ENCODE results near the gene NPC1L1. TPM values are rescaled to one million over a fixed set of nuclear protein-coding genes. Genes with fewer than 3 reads are reported as not detected.

NPC1L1 gene
- total RNA-seq, 4 donors from 2014 or later = 0.04 to 0.07 TPM; not detected in 2

- TF ChIP-seq CTCF (IDR thresholded peaks at IDR 0.05 in 4 of 5, conservative IDR thresholded peaks at IDR 0.05 in 1 of 5) (no peak), POLR2A (IDR thresholded peaks at IDR 0.05) (no peak)
- Histone ChIP-seq H3K36me3 (no peaks in the 10 kb centered on the region), H3K27ac (no peak overlapping the region), H3K27me3 (no peaks in the 10 kb centered on the region), H3K9me3 (no peaks in the 10 kb centered on the region), H3K4me3 (no peak overlapping the region), H3K4me1 (no peaks in the 10 kb centered on the region)
- in situ Hi-C loops (cut with MboI; ENCODE audit: low sequenced_read_pairs in 4 of 4) = no loop called here
- ATAC-seq (no peak), DNase-seq (no peak)
- intact Hi-C loops (cut with DNase I; ENCODE audit: low total_unique reads) = no loop called here
Observed at GRCh38 chr7:44517175-44517574, 24.0 kb downstream of the NPC1L1 start.

- H3K27ac ChIP-seq = no peak overlapping the region
- no peak for TF ChIP-seq CTCF (IDR thresholded peaks at IDR 0.05 in 4 of 5, conservative IDR thresholded peaks at IDR 0.05 in 1 of 5)
- TF ChIP-seq POLR2A (IDR thresholded peaks at IDR 0.05) = no peak
- H3K4me1 ChIP-seq = no peaks in the 10 kb centered on the region
- ATAC-seq (no peak), DNase-seq (no peak)
- intact Hi-C loops (cut with DNase I; ENCODE audit: low total_unique reads) (no loop called here), in situ Hi-C loops (cut with MboI; ENCODE audit: low sequenced_read_pairs in 4 of 4) (no loop called here)
- H3K4me3 ChIP-seq = no peak overlapping the region
- H3K27me3 ChIP-seq = no peaks in the 10 kb centered on the region
- H3K36me3 ChIP-seq = no peaks in the 10 kb centered on the region
- no peaks in the 10 kb centered on the region for H3K9me3 ChIP-seq
Observed at GRCh38 chr7:44515590-44516268, 25.4 kb downstream of the NPC1L1 start.

GRCh38 chr7:44512736-44513135, 28.4 kb downstream of the NPC1L1 start:
- ATAC-seq = no peak
- H3K4me1 ChIP-seq = no peaks in the 10 kb centered on the region
- H3K27ac ChIP-seq = no peak overlapping the region
- H3K4me3 ChIP-seq = no peak overlapping the region
- H3K9me3 ChIP-seq = no peaks in the 10 kb centered on the region
- TF ChIP-seq CTCF (IDR thresholded peaks at IDR 0.05 in 4 of 5, conservative IDR thresholded peaks at IDR 0.05 in 1 of 5) (no peak), POLR2A (IDR thresholded peaks at IDR 0.05) (no peak)
- in situ Hi-C loops (cut with MboI; ENCODE audit: low sequenced_read_pairs in 4 of 4) = no loop called here
- DNase-seq = no peak
- H3K36me3 ChIP-seq = no peaks in the 10 kb centered on the region
- no peaks in the 10 kb centered on the region for H3K27me3 ChIP-seq
- intact Hi-C loops (cut with DNase I; ENCODE audit: low total_unique reads) = no loop called here

- H3K4me1 ChIP-seq = no peaks in the 10 kb centered on the region
- intact Hi-C loops (cut with DNase I; ENCODE audit: low total_unique reads) = no loop called here
- in situ Hi-C loops (cut with MboI; ENCODE audit: low sequenced_read_pairs in 4 of 4) = no loop called here
- no peak overlapping the region for H3K4me3 ChIP-seq
- no peak overlapping the region for H3K27ac ChIP-seq
- H3K9me3 ChIP-seq = no peaks in the 10 kb centered on the region
- H3K36me3 ChIP-seq = no peaks in the 10 kb centered on the region
- no peaks in the 10 kb centered on the region for H3K27me3 ChIP-seq
- DNase-seq (no peak), ATAC-seq (no peak)
- no peak for TF ChIP-seq POLR2A (IDR thresholded peaks at IDR 0.05)
Observed at GRCh38 chr7:44511863-44512468, 29.2 kb downstream of the NPC1L1 start.

- in situ Hi-C loops (cut with MboI; ENCODE audit: low sequenced_read_pairs in 4 of 4) = no loop called here
- intact Hi-C loops (cut with DNase I; ENCODE audit: low total_unique reads) = no loop called here
Observed at GRCh38 chr7:44511236-44511635, 29.9 kb downstream of the NPC1L1 start.

More at GRCh38 chr7:44511236-44511635, 29.9 kb downstream of the NPC1L1 start:
- DNase-seq (no peak), ATAC-seq (no peak)
- Histone ChIP-seq H3K9me3 (no peaks in the 10 kb centered on the region), H3K4me3 (no peak overlapping the region), H3K27me3 (no peaks in the 10 kb centered on the region), H3K36me3 (no peaks in the 10 kb centered on the region), H3K27ac (no peak overlapping the region), H3K4me1 (no peaks in the 10 kb centered on the region)
- no peak for TF ChIP-seq POLR2A (IDR thresholded peaks at IDR 0.05)
- no peak for TF ChIP-seq CTCF (IDR thresholded peaks at IDR 0.05 in 4 of 5, conservative IDR thresholded peaks at IDR 0.05 in 1 of 5)
